KMS-11 (cell line): Measurements from ENCODE around the gene RASSF5.
"Not testable (repeated sequence)": the region's sequence is repeated elsewhere in the genome, so short reads cannot be mapped to it uniquely, and the experiment has no call there.

Source experiments
- H2AFZ ChIP-seq: fragments of 200-600 bp; sonication (generic); 2 replicates; pipeline ENCODE4 v1.6.1; 2016; ENCODE audit warnings: antibody characterized with exemption, mixed run types, low read depth
- H3K27ac ChIP-seq: fragments of 200-600 bp; sonication (generic); 2 replicates; pipeline ENCODE4 v1.6.1; 2016; ENCODE audit warnings: mild to moderate bottlenecking, mixed run types
- H3K27me3 ChIP-seq: fragments of 200-600 bp; sonication (generic); 2 replicates; pipeline ENCODE4 v1.6.1; 2017; ENCODE audit warnings: mild to moderate bottlenecking, low read depth, mixed run types, moderate library complexity; ENCODE audit not compliant: insufficient read depth
- H3K36me3 ChIP-seq: fragments of 200-600 bp; sonication (generic); 2 replicates; pipeline ENCODE4 v1.6.1; 2017; ENCODE audit warnings: mild to moderate bottlenecking, mixed run types; ENCODE audit not compliant: insufficient read depth
- H3K4me1 ChIP-seq: fragments of 200-600 bp; sonication (generic); 2 replicates; pipeline ENCODE4 v1.6.1; 2016; ENCODE audit warnings: mild to moderate bottlenecking, low read depth, mixed run types; ENCODE audit not compliant: poor library complexity, severe bottlenecking
- H3K4me2 ChIP-seq: fragments of 200-600 bp; sonication (generic); 2 replicates; pipeline ENCODE4 v1.7.0; 2016; ENCODE audit warnings: mild to moderate bottlenecking, mixed run types
- H3K4me3 ChIP-seq: fragments of 200-600 bp; sonication (generic); IDR thresholded peaks from 2 replicates; pipeline ENCODE4 v1.6.1; 2017; ENCODE audit warnings: low read depth, low read length, mixed read lengths; ENCODE audit not compliant: insufficient read depth
- H3K79me2 ChIP-seq: fragments of 200-600 bp; sonication (generic); 2 replicates; pipeline ENCODE4 v1.6.1; 2016; ENCODE audit warnings: low read depth, mixed run types; ENCODE audit not compliant: insufficient read depth
- H3K9ac ChIP-seq: fragments of 200-600 bp; sonication (generic); 2 replicates; pipeline ENCODE4 v1.6.1; 2016; ENCODE audit warnings: mild to moderate bottlenecking, mixed run types
- H4K20me1 ChIP-seq: fragments of 200-600 bp; sonication (generic); 2 replicates; pipeline ENCODE4 v1.6.1; 2016; ENCODE audit warnings: mild to moderate bottlenecking, mixed run types; ENCODE audit not compliant: insufficient read depth
- TF ChIP-seq, protein P1 (sequence below): fragments of 200-600 bp; sonication (generic); conservative IDR thresholded peaks from 2 replicates; pipeline ENCODE4 v1.6.1; 2017; ENCODE audit warnings: low read depth, mild to moderate bottlenecking, antibody characterized with exemption, low read length, moderate library complexity, mixed read lengths

The RASSF5 gene

DNA sequence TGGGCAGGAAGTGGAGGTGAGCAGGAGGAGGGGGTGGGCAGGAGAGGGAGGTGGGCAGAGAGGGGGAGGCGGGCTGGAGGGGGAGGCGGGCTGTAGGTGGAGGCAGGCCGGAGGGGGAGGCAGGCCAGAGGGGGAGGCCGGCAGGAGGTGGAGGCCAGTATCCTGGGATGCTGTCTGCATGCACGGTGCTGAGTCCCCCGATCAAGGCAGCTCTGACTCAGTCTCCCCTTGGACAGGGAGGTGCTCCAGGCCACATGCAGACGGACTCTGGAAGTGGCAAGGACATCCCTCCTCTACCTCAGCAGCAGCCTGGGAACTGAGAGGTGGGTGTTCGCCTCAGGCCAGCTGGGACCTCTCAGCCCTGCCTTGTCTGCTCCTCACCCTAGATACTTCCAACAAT lies 27.1 kb upstream of the RASSF5 start:
- no peak overlapping the region for H3K27ac ChIP-seq
- no peaks in the 10 kb centered on the region for H4K20me1 ChIP-seq
- peaks cover 16% of the 10 kb centered on the region for H3K4me1 ChIP-seq
- H3K4me2 ChIP-seq, result no peak overlapping the region
- H3K9ac ChIP-seq, result no peak overlapping the region
- H3K79me2 ChIP-seq, result no peaks in the 10 kb centered on the region
- no peaks in the 10 kb centered on the region for H3K27me3 ChIP-seq
- H3K4me3 ChIP-seq, result no peak overlapping the region
- TF ChIP-seq, protein P1, sequence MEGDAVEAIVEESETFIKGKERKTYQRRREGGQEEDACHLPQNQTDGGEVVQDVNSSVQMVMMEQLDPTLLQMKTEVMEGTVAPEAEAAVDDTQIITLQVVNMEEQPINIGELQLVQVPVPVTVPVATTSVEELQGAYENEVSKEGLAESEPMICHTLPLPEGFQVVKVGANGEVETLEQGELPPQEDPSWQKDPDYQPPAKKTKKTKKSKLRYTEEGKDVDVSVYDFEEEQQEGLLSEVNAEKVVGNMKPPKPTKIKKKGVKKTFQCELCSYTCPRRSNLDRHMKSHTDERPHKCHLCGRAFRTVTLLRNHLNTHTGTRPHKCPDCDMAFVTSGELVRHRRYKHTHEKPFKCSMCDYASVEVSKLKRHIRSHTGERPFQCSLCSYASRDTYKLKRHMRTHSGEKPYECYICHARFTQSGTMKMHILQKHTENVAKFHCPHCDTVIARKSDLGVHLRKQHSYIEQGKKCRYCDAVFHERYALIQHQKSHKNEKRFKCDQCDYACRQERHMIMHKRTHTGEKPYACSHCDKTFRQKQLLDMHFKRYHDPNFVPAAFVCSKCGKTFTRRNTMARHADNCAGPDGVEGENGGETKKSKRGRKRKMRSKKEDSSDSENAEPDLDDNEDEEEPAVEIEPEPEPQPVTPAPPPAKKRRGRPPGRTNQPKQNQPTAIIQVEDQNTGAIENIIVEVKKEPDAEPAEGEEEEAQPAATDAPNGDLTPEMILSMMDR, result no peak
- no peak overlapping the region for H2AFZ ChIP-seq
- H3K36me3 ChIP-seq, result no peaks in the 10 kb centered on the region

DNA sequence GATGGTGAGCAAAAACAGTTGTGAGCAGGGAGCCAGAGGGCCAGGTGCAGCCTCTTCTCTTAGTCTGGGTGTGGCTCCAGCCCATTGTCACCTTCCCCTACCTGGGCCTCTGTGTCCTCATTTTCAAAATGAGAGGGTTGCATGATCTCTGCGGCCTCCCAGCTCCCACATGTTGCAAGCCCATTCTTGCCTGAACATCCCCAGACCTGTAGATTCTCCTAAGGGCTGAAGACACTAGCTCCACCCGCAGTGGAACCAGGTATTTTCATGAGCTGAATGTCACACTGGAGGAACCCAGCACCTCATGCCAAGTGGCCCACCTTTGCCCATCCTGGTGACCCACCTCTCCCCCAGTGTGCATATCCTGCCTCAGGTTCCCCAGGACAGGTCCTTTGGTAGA lies 24.7 kb upstream of the RASSF5 start:
- Histone ChIP-seq H3K4me1 (peaks cover 4% of the 10 kb centered on the region), H4K20me1 (no peaks in the 10 kb centered on the region), H3K27me3 (no peaks in the 10 kb centered on the region), H3K36me3 (no peaks in the 10 kb centered on the region), H3K4me2 (no peak overlapping the region), H2AFZ (no peak overlapping the region), H3K9ac (no peak overlapping the region), H3K27ac (no peak overlapping the region), H3K79me2 (no peaks in the 10 kb centered on the region), H3K4me3 (no peak overlapping the region)
- TF ChIP-seq, protein P1, result no peak

DNA sequence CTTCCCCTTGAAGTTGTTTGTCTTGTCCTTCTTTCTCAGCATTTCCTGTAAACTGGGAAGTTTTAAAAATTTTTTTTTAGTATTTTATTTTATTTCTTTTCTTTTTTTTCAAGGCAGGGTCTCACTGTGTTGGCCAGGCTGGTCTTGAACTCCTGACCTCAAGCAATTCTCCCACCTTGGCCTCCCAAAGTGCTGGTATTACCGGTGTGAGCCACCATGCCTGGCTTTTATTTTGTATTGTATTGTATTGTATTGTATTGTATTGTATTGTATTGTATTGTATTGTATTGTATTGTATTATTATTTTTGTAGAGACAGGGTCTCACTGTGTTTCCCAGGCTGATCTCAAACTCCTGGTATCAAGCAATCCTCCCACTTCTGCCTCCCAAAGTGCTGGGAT lies 23.5 kb upstream of the RASSF5 start:
- H4K20me1 ChIP-seq, H3K4me2 ChIP-seq, H3K27ac ChIP-seq, H3K79me2 ChIP-seq, H3K27me3 ChIP-seq, H3K36me3 ChIP-seq, H3K4me1 ChIP-seq, H3K4me3 ChIP-seq, H3K9ac ChIP-seq, H2AFZ ChIP-seq: not testable (repeated sequence)

DNA sequence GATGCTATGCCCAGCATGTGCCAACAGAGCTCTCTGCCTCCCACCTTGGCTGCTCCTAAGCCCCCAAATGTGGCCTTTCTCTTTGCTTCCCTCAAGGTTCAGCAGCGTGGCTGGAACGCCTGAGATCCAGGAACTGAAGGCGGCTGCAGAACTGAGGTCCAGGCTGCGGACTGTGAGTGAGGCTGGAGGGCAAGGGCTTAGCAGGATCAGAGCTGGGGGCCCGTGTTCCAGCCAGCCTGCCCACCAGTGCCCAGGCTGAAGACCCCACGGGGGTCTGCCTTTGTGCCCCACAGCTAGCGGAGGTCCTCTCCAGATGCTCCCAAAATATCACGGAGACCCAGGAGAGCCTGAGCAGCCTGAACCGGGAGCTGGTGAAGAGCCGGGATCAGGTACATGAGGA lies 22.4 kb upstream of the RASSF5 start:
- Histone ChIP-seq H3K27me3 (no peaks in the 10 kb centered on the region), H3K4me2 (no peak overlapping the region), H3K9ac (no peak overlapping the region), H4K20me1 (no peaks in the 10 kb centered on the region), H3K4me1 (peaks cover 4% of the 10 kb centered on the region), H3K36me3 (no peaks in the 10 kb centered on the region), H3K4me3 (no peak overlapping the region), H3K79me2 (no peaks in the 10 kb centered on the region), H3K27ac (no peak overlapping the region), H2AFZ (no peak overlapping the region)
- TF ChIP-seq, protein P1, result no peak

DNA sequence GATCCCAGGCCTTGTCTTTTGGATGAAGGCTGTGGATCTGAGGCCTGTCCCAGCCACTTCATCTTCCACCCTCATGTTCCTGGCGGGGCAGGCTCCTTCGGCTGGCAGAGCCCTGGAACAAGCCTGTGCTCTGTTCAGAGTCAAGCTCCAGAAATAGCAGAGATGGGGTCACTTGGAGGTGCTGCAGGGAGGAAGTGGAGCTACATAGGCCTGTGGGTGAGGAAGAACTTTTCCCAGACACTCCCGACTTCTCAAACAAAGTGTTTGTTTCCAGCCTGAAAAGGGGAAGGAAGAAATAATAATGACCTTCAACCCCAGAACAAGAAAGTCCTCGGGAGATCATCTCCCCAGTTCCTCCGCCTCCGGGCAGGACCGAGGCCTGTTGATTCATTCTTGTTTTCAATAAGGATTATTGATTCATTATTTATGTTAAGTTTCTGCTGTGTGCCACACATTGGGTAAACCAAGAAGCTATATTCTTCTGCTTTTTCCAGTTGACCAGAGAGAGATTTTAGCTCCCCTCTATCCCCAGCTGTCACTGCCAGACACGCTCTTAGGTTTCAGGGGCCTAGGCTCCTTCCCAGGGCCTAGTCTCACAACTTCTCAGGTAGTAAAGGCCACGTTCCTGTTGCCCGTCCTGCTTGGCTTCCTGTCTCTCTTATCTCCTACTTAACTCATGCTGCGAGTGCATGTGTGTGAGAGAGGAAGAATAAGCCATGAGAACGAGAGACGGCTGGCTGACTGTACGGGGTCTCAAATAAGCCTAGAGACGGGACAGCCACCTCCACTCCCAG lies 20.1 kb upstream of the RASSF5 start:
- Histone ChIP-seq H3K4me2 (no peak overlapping the region), H3K36me3 (no peaks in the 10 kb centered on the region), H3K79me2 (no peaks in the 10 kb centered on the region), H3K27ac (no peak overlapping the region), H3K27me3 (no peaks in the 10 kb centered on the region), H3K4me3 (no peak overlapping the region), H3K4me1 (no peaks in the 10 kb centered on the region), H3K9ac (no peak overlapping the region), H4K20me1 (no peaks in the 10 kb centered on the region), H2AFZ (no peak overlapping the region)
- TF ChIP-seq, protein P1, result no peak
